Naive thymus-derived CD4-positive, alpha-beta T cell (primary cell): ENCODE data around the gene PHLPP1. TPM values are rescaled to one million over a fixed set of nuclear protein-coding genes. Genes with fewer than 3 reads are reported as not detected.

Experiments used
- ATAC-seq: fragments of 150-1000 bp; cut with Tn5 transposase; 2 replicates; pipeline ENCODE4 v1.10.0; 2021; ENCODE audit warnings: mild to moderate bottlenecking, moderate library complexity
- CTCF ChIA-PET: fragments of 350-600 bp; sonication (Branson Sonifier 250); formaldehyde crosslinking; loops from one replicate; lab custom pipeline; 2021; ENCODE audit warnings: antibody characterized with exemption; lab: Charles Lee
- POLR2A ChIA-PET: fragments of 350-600 bp; sonication (Branson Sonifier 250); formaldehyde crosslinking; loops from one replicate; lab custom pipeline; 2021; ENCODE audit warnings: antibody characterized with exemption, inconsistent platforms; lab: Charles Lee
- DNase-seq, 9 donors: peaks; one replicate each; pipeline versions ENCODE4 v3.0.0 to v3.0.0-alpha.2; 2020 to 2022; ENCODE audit warnings: mixed read lengths in 1 of 9
- H3K27ac ChIP-seq: one replicate; pipeline ENCODE4 v1.7.0; 2013; ENCODE audit warnings: mild to moderate bottlenecking, low read depth, low read length, moderate library complexity
- H3K27me3 ChIP-seq, 2 donors: one replicate each; pipeline ENCODE4 v1.7.0; 2013; ENCODE audit warnings: low read length in 2 of 2, mild to moderate bottlenecking in 2 of 2, moderate library complexity in 2 of 2; ENCODE audit not compliant: control insufficient read depth in 2 of 2, insufficient read depth in 2 of 2
- H3K36me3 ChIP-seq, 3 experiments: 1 replicate in 2 of 3; 2 replicates in 1 of 3; pipeline ENCODE4 v1.7.0; 2013; ENCODE audit warnings: low read length in 3 of 3, mild to moderate bottlenecking in 3 of 3, moderate library complexity in 1 of 3; ENCODE audit not compliant: insufficient read depth in 3 of 3, control insufficient read depth in 2 of 3
- H3K4me1 ChIP-seq, 2 donors: one replicate each; pipeline ENCODE4 v1.7.0; 2013; ENCODE audit warnings: low read length in 2 of 2, mild to moderate bottlenecking in 2 of 2, moderate library complexity in 1 of 2; ENCODE audit not compliant: control insufficient read depth in 2 of 2, insufficient read depth in 2 of 2
- H3K4me3 ChIP-seq: 2 replicates; pipeline ENCODE4 v1.7.0; 2013; ENCODE audit warnings: mild to moderate bottlenecking, low read length
- H3K9me3 ChIP-seq, 3 experiments: 1 replicate in 2 of 3; 2 replicates in 1 of 3; pipeline ENCODE4 v1.7.0; 2013; ENCODE audit warnings: low read length in 3 of 3; ENCODE audit not compliant: control insufficient read depth in 2 of 3
- H3K27ac Mint-ChIP-seq, 9 donors: one replicate each; pipeline ENCODE4 v1.8.0; 2020 to 2022; ENCODE audit warnings: mixed read lengths in 9 of 9, mild to moderate bottlenecking in 8 of 9, moderate library complexity in 5 of 9, inconsistent platforms in 2 of 9
- H3K27me3 Mint-ChIP-seq, 5 donors: one replicate each; pipeline ENCODE4 v1.8.0; 2021 to 2022; ENCODE audit warnings: mixed read lengths in 5 of 5, mild to moderate bottlenecking in 1 of 5
- H3K36me3 Mint-ChIP-seq, 5 donors: one replicate each; pipeline ENCODE4 v1.8.0; 2020 to 2022; ENCODE audit warnings: mixed read lengths in 5 of 5, mild to moderate bottlenecking in 3 of 5, inconsistent platforms in 1 of 5
- H3K4me1 Mint-ChIP-seq, 7 donors: one replicate each; pipeline ENCODE4 v1.8.0; 2020 to 2022; ENCODE audit warnings: mixed read lengths in 7 of 7, mild to moderate bottlenecking in 3 of 7, inconsistent platforms in 1 of 7
- H3K4me3 Mint-ChIP-seq, 10 donors: one replicate each; pipeline ENCODE4 v1.8.0; 2020 to 2022; ENCODE audit warnings: mild to moderate bottlenecking in 10 of 10, mixed read lengths in 10 of 10, moderate library complexity in 6 of 10, inconsistent platforms in 2 of 10
- H3K9me3 Mint-ChIP-seq, 11 donors: one replicate each; pipeline ENCODE4 v1.8.0; 2020 to 2022; ENCODE audit warnings: mixed read lengths in 11 of 11, mild to moderate bottlenecking in 4 of 11, inconsistent platforms in 1 of 11, moderate library complexity in 1 of 11
- intact Hi-C, 2 donors: fragments of 100-400 bp; cut with micrococcal nuclease; formaldehyde crosslinking; loops; one replicate each; pipeline ENCODE4 v1.15.1; 2023
- polyA plus RNA-seq, 2 donors: library from polyadenylated mRNA; unstranded; fragments of 300-500 nt; fragmentation: Illumina TruSeq; gene quantifications; one replicate each; pipeline ENCODE4 v1.2.3, GENCODE V29; 2021
- total RNA-seq, 6 experiments: library from RNA in 5 of 6; stranded (reverse) in 5 of 6; gene quantifications; 1 replicate in 5 of 6; 2 replicates in 1 of 6; pipeline ENCODE4 v1.2.3 and lab custom pipeline; 2021 to 2026

Gene PHLPP1
- total and polyA plus RNA-seq, 7 experiments from 2014 or later = 0.07 to 9.7 (median 6.9) TPM

DNA sequence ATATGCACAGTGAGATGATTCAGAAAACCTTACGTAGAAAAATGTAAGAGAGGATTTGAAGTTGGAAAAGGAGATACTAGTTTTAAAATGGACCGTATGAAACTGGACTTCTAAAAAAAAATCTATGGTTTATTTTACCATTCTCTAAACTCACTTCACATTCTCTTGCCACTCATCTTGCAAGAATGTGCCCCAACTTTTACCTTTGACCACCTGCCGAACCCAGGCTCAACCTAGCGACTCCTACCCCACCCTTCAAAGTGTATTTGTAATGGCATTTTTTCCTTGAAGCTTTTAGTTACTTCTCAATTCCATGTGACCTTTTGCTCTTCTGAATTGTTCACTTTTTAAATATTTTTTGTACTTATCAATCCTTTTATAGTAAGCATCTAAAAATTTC, 160.8 kb downstream of the PHLPP1 start:
- Mint-ChIP-seq H3K4me1 (peaks cover 5 to 17% (median 11%) of the 10 kb centered on the region in 7 donors), H3K27me3 (no peaks in the 10 kb centered on the region), H3K27ac (no peak overlapping the region), H3K36me3 (no peaks in the 10 kb centered on the region), H3K4me3 (no peak overlapping the region), H3K9me3 (no peaks in the 10 kb centered on the region)
- ChIA-PET POLR2A (no interaction called here), CTCF (interaction anchor here (0.6 kb wide), 1 partner anchor 140 kb away, joined by 4 read pairs; no protein-coding TSS in a partner anchor)
- H3K4me1 ChIP-seq = peaks cover 0 to 6% of the 10 kb centered on the region in 2 donors
- H3K4me3 ChIP-seq = no peak overlapping the region
- no peak for DNase-seq
- no peaks in the 10 kb centered on the region for H3K9me3 ChIP-seq
- H3K36me3 ChIP-seq = no peaks in the 10 kb centered on the region
- no peak for ATAC-seq
- intact Hi-C loops = no loop called here
- no peak overlapping the region for H3K27ac ChIP-seq
- H3K27me3 ChIP-seq = no peaks in the 10 kb centered on the region

DNA sequence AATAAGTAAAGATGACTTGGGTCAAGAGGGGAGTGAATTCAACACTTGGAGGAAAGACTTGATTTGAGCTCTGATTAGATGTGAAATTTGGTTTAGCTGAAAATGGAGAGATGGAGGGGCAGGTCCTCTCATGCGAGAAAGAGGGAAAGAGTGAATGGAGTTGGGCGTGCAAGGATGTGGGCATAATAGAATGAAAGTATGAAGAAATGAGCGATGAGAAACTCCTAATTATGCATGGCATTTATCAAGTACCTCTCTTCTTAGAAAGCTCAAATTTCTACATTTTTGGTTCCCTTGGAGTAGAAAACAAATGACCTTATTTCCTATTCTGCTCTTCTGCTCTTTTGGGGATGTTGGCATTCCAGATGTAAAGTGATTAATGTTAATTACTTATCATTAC, 161.5 kb downstream of the PHLPP1 start:
- no peaks in the 10 kb centered on the region for H3K36me3 Mint-ChIP-seq
- no peak overlapping the region for H3K4me3 Mint-ChIP-seq
- intact Hi-C loops = no loop called here
- Histone ChIP-seq H3K9me3 (no peaks in the 10 kb centered on the region), H3K4me1 (peaks cover 0 to 6% of the 10 kb centered on the region in 2 donors), H3K27ac (no peak overlapping the region), H3K27me3 (no peaks in the 10 kb centered on the region), H3K36me3 (no peaks in the 10 kb centered on the region), H3K4me3 (no peak overlapping the region)
- H3K4me1 Mint-ChIP-seq = peaks cover 6 to 17% (median 11%) of the 10 kb centered on the region in 7 donors
- ChIA-PET CTCF (interaction anchor here (0.6 kb wide), 1 partner anchor 140 kb away, joined by 4 read pairs; no protein-coding TSS in a partner anchor), POLR2A (interaction anchor here (0.8 kb wide), 1 partner anchor 17 kb away, joined by 3 read pairs; no protein-coding TSS in a partner anchor)
- DNase-seq (no peak), ATAC-seq (no peak)
- H3K9me3 Mint-ChIP-seq = no peaks in the 10 kb centered on the region
- H3K27me3 Mint-ChIP-seq = no peaks in the 10 kb centered on the region
- H3K27ac Mint-ChIP-seq = no peak overlapping the region

- Mint-ChIP-seq H3K36me3 (peaks cover 0 to 2% (median 0%) of the 10 kb centered on the region in 5 donors), H3K27me3 (no peaks in the 10 kb centered on the region), H3K27ac (no peak overlapping the region), H3K9me3 (no peaks in the 10 kb centered on the region), H3K4me3 (no peak overlapping the region), H3K4me1 (peaks cover 6 to 17% (median 11%) of the 10 kb centered on the region in 7 donors)
- no peak for ATAC-seq
- no peaks in the 10 kb centered on the region for H3K9me3 ChIP-seq
- H3K27ac ChIP-seq = no peak overlapping the region
- H3K36me3 ChIP-seq = no peaks in the 10 kb centered on the region
- no peak for DNase-seq
- ChIA-PET POLR2A (interaction anchor here (0.8 kb wide), 1 partner anchor 16 kb away, joined by 3 read pairs; no protein-coding TSS in a partner anchor), CTCF (no interaction called here)
- no peaks in the 10 kb centered on the region for H3K27me3 ChIP-seq
- peaks cover 0 to 6% of the 10 kb centered on the region in 2 donors for H3K4me1 ChIP-seq
- H3K4me3 ChIP-seq = no peak overlapping the region
- intact Hi-C loops = no loop called here
Observed at GRCh38 chr18:62877411-62878221, 162.3 kb downstream of the PHLPP1 start.

DNA sequence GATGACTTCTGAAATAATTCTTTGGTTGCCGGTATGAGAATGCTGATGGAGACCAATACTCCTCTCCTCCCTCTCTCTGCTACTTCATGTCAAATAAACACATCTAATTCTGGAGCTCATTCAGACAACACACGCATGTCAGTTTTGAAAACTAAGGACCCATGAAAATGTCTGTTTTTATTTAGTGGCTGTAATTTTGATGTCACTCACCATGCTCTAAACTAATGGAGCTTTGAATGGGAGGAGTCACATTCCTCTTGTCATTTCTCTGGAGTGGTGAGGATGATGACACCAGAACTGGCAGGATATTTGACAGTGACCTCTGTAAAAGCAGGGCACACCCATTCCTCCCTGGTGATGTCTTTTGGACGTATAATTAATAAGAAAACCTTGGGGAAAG, 163.0 kb downstream of the PHLPP1 start:
- Mint-ChIP-seq H3K4me3 (no peak overlapping the region), H3K27me3 (no peaks in the 10 kb centered on the region), H3K4me1 (peaks cover 6 to 17% (median 11%) of the 10 kb centered on the region in 7 donors), H3K9me3 (no peaks in the 10 kb centered on the region), H3K27ac (no peak overlapping the region), H3K36me3 (peaks cover 0 to 2% (median 0%) of the 10 kb centered on the region in 5 donors)
- H3K4me3 ChIP-seq = no peak overlapping the region
- no peak overlapping the region for H3K27ac ChIP-seq
- ChIA-PET POLR2A (no interaction called here), CTCF (no interaction called here)
- peaks cover 0 to 6% of the 10 kb centered on the region in 2 donors for H3K4me1 ChIP-seq
- DNase-seq (no peak), ATAC-seq (no peak)
- H3K36me3 ChIP-seq = no peaks in the 10 kb centered on the region
- H3K9me3 ChIP-seq = no peaks in the 10 kb centered on the region
- intact Hi-C loops = no loop called here
- no peaks in the 10 kb centered on the region for H3K27me3 ChIP-seq

GRCh38 chr18:62880034-62880433, 164.7 kb downstream of the PHLPP1 start:
- no peak for DNase-seq
- Histone ChIP-seq H3K9me3 (no peaks in the 10 kb centered on the region), H3K4me1 (peaks cover 0 to 6% of the 10 kb centered on the region in 2 donors), H3K4me3 (no peak overlapping the region), H3K27ac (no peak overlapping the region), H3K36me3 (no peaks in the 10 kb centered on the region), H3K27me3 (no peaks in the 10 kb centered on the region)
- Mint-ChIP-seq H3K27me3 (no peaks in the 10 kb centered on the region), H3K4me1 (peaks cover 7 to 17% (median 11%) of the 10 kb centered on the region in 7 donors), H3K27ac (peak overlapping the region in 4 of 9 donors; percentile 24 to 57 (median 36)), H3K36me3 (peaks cover 0 to 2% (median 0%) of the 10 kb centered on the region in 5 donors), H3K9me3 (no peaks in the 10 kb centered on the region), H3K4me3 (peak overlapping the region in 1 of 10 donors; percentile 25)
- POLR2A ChIA-PET = no interaction called here
- intact Hi-C loops = no loop called here
- CTCF ChIA-PET = no interaction called here
- no peak for ATAC-seq

GRCh38 chr18:62880673-62881364, 165.5 kb downstream of the PHLPP1 start:
- no peak overlapping the region for H3K4me3 Mint-ChIP-seq
- peaks cover 7 to 17% (median 11%) of the 10 kb centered on the region in 7 donors for H3K4me1 Mint-ChIP-seq
- DNase-seq = no peak
- Histone ChIP-seq H3K27me3 (no peaks in the 10 kb centered on the region), H3K4me3 (no peak overlapping the region), H3K36me3 (no peaks in the 10 kb centered on the region), H3K4me1 (peaks cover 0 to 6% of the 10 kb centered on the region in 2 donors), H3K9me3 (no peaks in the 10 kb centered on the region), H3K27ac (no peak overlapping the region)
- intact Hi-C loops = no loop called here
- H3K36me3 Mint-ChIP-seq = peaks cover 0 to 2% (median 0%) of the 10 kb centered on the region in 5 donors
- no peak overlapping the region for H3K27ac Mint-ChIP-seq
- H3K9me3 Mint-ChIP-seq = no peaks in the 10 kb centered on the region
- ChIA-PET POLR2A (no interaction called here), CTCF (no interaction called here)
- ATAC-seq = no peak
- no peaks in the 10 kb centered on the region for H3K27me3 Mint-ChIP-seq
